ENCODE data around the gene SQSTM1.

SQSTM1 gene

GRCh38 chr5:179800071-179800695, 20.5 kb upstream of the SQSTM1 start:
- peaks cover 50% of the 10 kb centered on the region for H3K4me1 Mint-ChIP-seq
- peak overlapping the region in 1 of 2 donors; percentile 42 for H3K27ac Mint-ChIP-seq
- no peak for ATAC-seq

GRCh38 chr5:179800696-179801201, 20.0 kb upstream of the SQSTM1 start:
- H3K4me3 Mint-ChIP-seq, result no peak overlapping the region
- DNase-seq, result no peak
- ATAC-seq, result no peak
- H3K9me3 Mint-ChIP-seq, result no peaks in the 10 kb centered on the region
- H3K27ac Mint-ChIP-seq, result peak overlapping the region in 1 of 2 donors; percentile 19
- H3K27me3 Mint-ChIP-seq, result no peaks in the 10 kb centered on the region
- peaks cover 51% of the 10 kb centered on the region for H3K4me1 Mint-ChIP-seq

More at GRCh38 chr5:179800071-179800695, 20.5 kb upstream of the SQSTM1 start:
- no peak for DNase-seq
- Mint-ChIP-seq H3K27me3 (no peaks in the 10 kb centered on the region), H3K9me3 (no peaks in the 10 kb centered on the region), H3K4me3 (no peak overlapping the region)

GRCh38 chr5:179801304-179802206, 19.1 kb upstream of the SQSTM1 start:
- H3K4me3 Mint-ChIP-seq, result peak overlapping the region in 1 of 2 donors; percentile 14
- no peaks in the 10 kb centered on the region for H3K9me3 Mint-ChIP-seq
- H3K4me1 Mint-ChIP-seq, result peaks cover 49% of the 10 kb centered on the region
- DNase-seq, result peak; percentile 80 to 85
- H3K27ac Mint-ChIP-seq, result peak overlapping the region in 1 of 2 donors; percentile 68
- ATAC-seq, result peak; percentile 51
- H3K27me3 Mint-ChIP-seq, result no peaks in the 10 kb centered on the region

GRCh38 chr5:179802207-179802883, 18.4 kb upstream of the SQSTM1 start:
- H3K27ac Mint-ChIP-seq, result peak overlapping the region in 1 of 2 donors; percentile 68

GRCh38 chr5:179802950-179803562, 17.6 kb upstream of the SQSTM1 start:
- ATAC-seq, result no peak
- Mint-ChIP-seq H3K27me3 (no peaks in the 10 kb centered on the region), H3K4me1 (peaks cover 48% of the 10 kb centered on the region), H3K4me3 (peak overlapping the region in 1 of 2 donors; percentile 44), H3K27ac (no peak overlapping the region), H3K9me3 (no peaks in the 10 kb centered on the region)
- no peak for DNase-seq

More at GRCh38 chr5:179802207-179802883, 18.4 kb upstream of the SQSTM1 start:
- Mint-ChIP-seq H3K9me3 (no peaks in the 10 kb centered on the region), H3K4me3 (peak overlapping the region in 1 of 2 donors; percentile 3), H3K4me1 (peaks cover 42% of the 10 kb centered on the region), H3K27me3 (no peaks in the 10 kb centered on the region)
- peak in 1 of 2 donors; percentile 12 for DNase-seq
- no peak for ATAC-seq

GRCh38 chr5:179803651-179804554, 16.8 kb upstream of the SQSTM1 start:
- peak; percentile 76 for ATAC-seq

GRCh38 chr5:179804555-179804947, 16.2 kb upstream of the SQSTM1 start:
- Mint-ChIP-seq H3K4me3 (peak overlapping the region; percentile 96 to 99), H3K4me1 (peaks cover 51% of the 10 kb centered on the region), H3K27ac (peak overlapping the region; percentile 7 to 92), H3K27me3 (no peaks in the 10 kb centered on the region), H3K9me3 (no peaks in the 10 kb centered on the region)
- ATAC-seq (no peak), DNase-seq (no peak)

More at GRCh38 chr5:179803651-179804554, 16.8 kb upstream of the SQSTM1 start:
- Mint-ChIP-seq H3K4me1 (peaks cover 51% of the 10 kb centered on the region), H3K9me3 (no peaks in the 10 kb centered on the region), H3K27ac (peak overlapping the region; percentile 44 to 71), H3K4me3 (peak overlapping the region; percentile 96 to 99), H3K27me3 (no peaks in the 10 kb centered on the region)
- DNase-seq, result peak; percentile 60 to 79

GRCh38 chr5:179805070-179805528, 15.6 kb upstream of the SQSTM1 start:
- no peak for ATAC-seq
- H3K27me3 Mint-ChIP-seq, result no peaks in the 10 kb centered on the region
- peaks cover 51% of the 10 kb centered on the region for H3K4me1 Mint-ChIP-seq
- no peaks in the 10 kb centered on the region for H3K9me3 Mint-ChIP-seq
- peak overlapping the region; percentile 78 to 92 for H3K27ac Mint-ChIP-seq
- DNase-seq, result peak in 1 of 2 donors; percentile 12
- peak overlapping the region; percentile 96 to 99 for H3K4me3 Mint-ChIP-seq

- no peaks in the 10 kb centered on the region for H3K27me3 Mint-ChIP-seq
- DNase-seq (peak; percentile 37 to 61), ATAC-seq (peak; percentile 31)
- peak overlapping the region; percentile 96 to 99 for H3K4me3 Mint-ChIP-seq
- H3K27ac Mint-ChIP-seq, result peak overlapping the region; percentile 78 to 92
- no peaks in the 10 kb centered on the region for H3K9me3 Mint-ChIP-seq
- H3K4me1 Mint-ChIP-seq, result peaks cover 51% of the 10 kb centered on the region
Observed at GRCh38 chr5:179805529-179806249, 15.0 kb upstream of the SQSTM1 start.

GRCh38 chr5:179806250-179807048, 14.3 kb upstream of the SQSTM1 start, which contains the start of gene MGAT4B:
MGAT4B (minus strand) TSS chr5:179806866; CDS start chr5:179806583, 283 bp downstream.
- peaks cover 50% of the 10 kb centered on the region for H3K4me1 Mint-ChIP-seq
- no peaks in the 10 kb centered on the region for H3K9me3 Mint-ChIP-seq
- ATAC-seq (peak; percentile 74), DNase-seq (peak; percentile 71 to 73)
- peak within 1 kb of the TSS; percentile 96 to 99 for H3K4me3 Mint-ChIP-seq
- H3K27me3 Mint-ChIP-seq, result no peaks in the 10 kb centered on the region
- no peak within 1 kb of the TSS for H3K27ac Mint-ChIP-seq

GRCh38 chr5:179812135-179812825, 8.4 kb upstream of the SQSTM1 start:
- Mint-ChIP-seq H3K9me3 (no peaks in the 10 kb centered on the region), H3K4me1 (peaks cover 12% of the 10 kb centered on the region), H3K27ac (no peak overlapping the region), H3K27me3 (no peaks in the 10 kb centered on the region), H3K4me3 (no peak overlapping the region)
- ATAC-seq (no peak), DNase-seq (no peak)

GRCh38 chr5:179812997-179813607, 7.6 kb upstream of the SQSTM1 start:
- Mint-ChIP-seq H3K27ac (no peak overlapping the region), H3K27me3 (no peaks in the 10 kb centered on the region), H3K4me1 (peaks cover 13% of the 10 kb centered on the region)

More at GRCh38 chr5:179812997-179813607, 7.6 kb upstream of the SQSTM1 start:
- DNase-seq (no peak), ATAC-seq (no peak)
- no peaks in the 10 kb centered on the region for H3K9me3 Mint-ChIP-seq
- no peak overlapping the region for H3K4me3 Mint-ChIP-seq
